NCI-H526 treated with DMSO at 0.1 percent for 48 hours (cell line): ENCODE measurements around the gene GLRX5.

ENCODE experiments used
- DNase-seq: peaks from one replicate; lab custom pipeline; 2025; lab: John Stamatoyannopoulos, UW

GLRX5 gene

GRCh38 chr14:95534299-95535225 lies at the start of gene GLRX5:
GLRX5 (plus strand) TSS chr14:95535050; CDS start chr14:95535090, 40 bp downstream.
- DNase-seq = peak; percentile 100

GRCh38 chr14:95485222-95485819 lies 49.5 kb upstream of the GLRX5 start:
- DNase-seq = no peak

DNA sequence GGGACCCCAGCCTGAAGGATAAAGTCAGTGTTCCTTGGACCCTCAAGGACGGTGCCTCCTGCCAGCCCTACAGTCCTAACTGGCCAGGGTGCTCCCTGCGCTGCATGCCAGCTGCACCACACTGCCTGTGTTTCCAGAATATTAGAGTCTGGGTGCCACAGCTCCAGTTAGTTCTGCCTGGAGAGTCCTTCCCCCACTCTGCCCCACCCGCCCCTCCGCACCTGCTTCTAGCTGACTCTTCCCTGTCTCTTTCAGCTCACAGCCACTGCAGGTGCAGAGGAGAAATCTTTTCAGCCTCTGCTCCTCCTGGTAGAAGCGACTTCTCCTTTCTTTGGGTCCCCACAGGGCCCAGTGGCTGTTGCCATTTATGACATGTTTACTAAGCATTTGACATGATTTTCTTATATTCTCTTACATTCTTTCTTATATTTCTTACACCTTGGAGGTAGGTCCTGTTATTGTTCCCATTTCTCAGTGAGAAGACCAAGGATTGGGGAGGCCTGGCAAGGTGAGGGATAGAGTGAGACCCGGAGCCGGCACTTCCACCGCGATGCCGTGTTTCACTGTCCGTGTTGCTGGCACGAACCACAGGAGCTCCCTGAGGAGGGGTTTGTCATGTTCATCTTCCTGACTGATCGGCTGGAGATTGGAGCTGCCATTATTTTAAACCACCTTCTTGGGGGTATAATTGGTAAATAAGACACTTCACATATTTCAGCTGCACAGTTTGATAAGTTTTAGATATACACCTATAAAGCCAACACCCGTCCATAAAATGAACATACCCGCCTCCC lies 47.8 kb upstream of the GLRX5 start:
- DNase-seq = peak; percentile 67

GRCh38 chr14:95487669-95488084 lies 47.2 kb upstream of the GLRX5 start:
- DNase-seq = peak; percentile 43

GRCh38 chr14:95488376-95489213 lies 46.3 kb upstream of the GLRX5 start:
- DNase-seq = no peak

GRCh38 chr14:95489214-95490137 lies 45.4 kb upstream of the GLRX5 start:
- DNase-seq = no peak

DNA sequence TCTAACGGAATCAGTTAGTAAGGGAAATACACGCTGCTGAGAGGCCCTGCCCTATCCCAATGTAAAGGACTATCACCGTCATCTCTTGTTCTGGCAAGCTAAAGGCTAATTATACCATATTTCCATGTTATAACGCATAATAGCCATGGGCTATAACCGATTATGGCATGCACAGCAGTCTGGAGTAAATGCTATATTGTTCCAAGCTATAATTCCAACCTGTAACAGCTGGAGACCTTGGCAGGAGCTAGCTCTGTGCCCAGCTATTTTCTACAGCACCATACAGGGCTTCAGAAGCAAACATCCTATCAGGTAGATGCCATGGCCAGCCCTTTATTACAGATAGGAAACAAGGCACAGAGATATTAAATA lies 44.7 kb upstream of the GLRX5 start:
- DNase-seq = peak; percentile 82

DNA sequence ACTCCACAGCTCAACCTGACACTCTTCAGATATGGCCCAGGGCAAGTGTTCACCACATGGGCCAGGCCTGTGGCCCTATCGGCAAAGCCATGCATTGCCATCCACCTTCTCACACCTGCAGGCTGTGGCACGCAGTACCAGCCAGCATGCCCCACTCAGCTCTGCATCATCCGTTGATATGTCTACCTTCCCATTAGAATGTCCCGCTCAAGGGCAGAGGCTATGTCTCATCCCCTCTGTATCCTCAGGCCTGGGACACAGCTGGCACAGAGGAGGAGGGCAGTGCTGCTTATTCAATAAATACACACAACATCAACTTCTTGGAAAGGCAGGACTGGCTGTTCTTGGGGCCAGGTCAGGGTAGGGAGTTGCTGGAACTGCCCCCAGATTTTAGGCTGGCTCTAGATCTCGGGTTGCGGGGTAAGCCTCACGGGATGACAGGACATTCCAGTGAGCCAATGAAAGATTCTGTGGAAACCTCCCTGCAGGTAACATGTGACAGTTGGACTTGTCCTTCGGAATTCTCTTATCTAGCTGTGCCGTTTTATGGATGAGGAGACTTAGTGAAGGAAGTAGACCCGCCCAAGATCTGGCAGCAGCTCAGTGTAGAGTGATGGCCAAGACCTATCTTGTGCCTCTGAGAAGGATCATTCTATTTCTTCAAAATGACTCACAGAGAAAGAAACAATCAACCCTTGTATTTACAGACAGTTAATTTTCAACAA lies 44.0 kb upstream of the GLRX5 start:
- DNase-seq = peak; percentile 25

- DNase-seq = no peak
Observed at GRCh38 chr14:95491936-95492608, 42.8 kb upstream of the GLRX5 start.

DNA sequence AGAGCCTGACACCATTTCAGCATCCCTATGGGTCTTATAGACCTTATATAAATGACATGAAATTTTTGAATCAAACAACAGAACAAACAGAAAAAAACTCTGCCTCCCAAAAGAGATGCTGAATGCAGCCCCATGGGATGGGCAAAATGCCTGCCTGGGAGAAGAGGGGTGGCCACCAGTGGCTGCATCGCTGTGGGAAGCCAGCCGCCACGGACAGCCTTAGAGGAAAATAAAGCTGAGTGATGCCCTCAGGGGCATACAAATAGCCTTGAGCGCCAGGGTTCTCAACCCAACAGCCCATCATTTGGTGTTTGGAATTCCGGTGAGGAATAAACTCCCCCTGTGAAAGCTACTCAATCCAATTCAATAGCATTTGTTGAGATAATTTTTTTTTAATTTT lies 41.3 kb upstream of the GLRX5 start:
- no peak for DNase-seq

DNA sequence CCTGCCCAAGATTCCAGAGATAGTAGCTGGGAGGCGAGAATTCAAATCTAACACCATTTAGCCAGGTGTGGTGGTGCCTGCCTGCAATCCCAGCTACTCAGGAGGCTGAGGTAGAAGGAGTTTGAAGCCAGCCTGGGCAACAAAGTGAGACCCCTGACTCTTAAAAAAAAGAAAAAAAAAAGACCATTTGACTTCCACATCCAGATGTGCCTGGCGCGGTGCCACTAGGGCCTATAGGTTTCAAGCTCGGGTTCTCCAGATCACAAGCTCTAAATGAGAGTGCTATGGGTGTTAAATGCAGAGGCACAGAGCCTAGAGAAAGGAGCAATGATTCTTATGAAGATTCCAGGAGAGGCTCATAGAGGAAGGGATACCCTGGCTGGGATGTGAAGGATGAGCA lies 40.9 kb upstream of the GLRX5 start:
- no peak for DNase-seq

GRCh38 chr14:95494456-95494855 lies 40.4 kb upstream of the GLRX5 start:
- DNase-seq = no peak

DNA sequence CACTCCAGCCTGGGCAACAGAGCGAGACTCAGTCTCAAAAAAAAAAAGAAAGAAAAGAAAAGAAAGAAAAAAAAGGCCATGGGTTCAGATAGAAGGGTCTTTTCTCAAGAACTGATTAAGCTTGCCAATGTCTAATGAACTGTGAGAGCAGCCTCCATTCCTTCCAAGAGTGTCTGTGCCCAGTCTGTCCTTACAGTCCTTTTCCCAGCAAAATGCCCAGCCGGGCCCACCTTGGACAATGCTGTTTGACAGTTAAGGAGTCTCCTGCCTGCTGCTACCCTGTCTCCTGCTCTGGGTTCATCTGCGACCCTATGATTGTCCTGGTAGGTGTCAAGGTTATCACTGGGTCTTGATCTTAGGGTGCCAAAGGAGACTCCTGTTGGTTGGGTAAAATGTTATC lies 39.8 kb upstream of the GLRX5 start:
- no peak for DNase-seq

DNA sequence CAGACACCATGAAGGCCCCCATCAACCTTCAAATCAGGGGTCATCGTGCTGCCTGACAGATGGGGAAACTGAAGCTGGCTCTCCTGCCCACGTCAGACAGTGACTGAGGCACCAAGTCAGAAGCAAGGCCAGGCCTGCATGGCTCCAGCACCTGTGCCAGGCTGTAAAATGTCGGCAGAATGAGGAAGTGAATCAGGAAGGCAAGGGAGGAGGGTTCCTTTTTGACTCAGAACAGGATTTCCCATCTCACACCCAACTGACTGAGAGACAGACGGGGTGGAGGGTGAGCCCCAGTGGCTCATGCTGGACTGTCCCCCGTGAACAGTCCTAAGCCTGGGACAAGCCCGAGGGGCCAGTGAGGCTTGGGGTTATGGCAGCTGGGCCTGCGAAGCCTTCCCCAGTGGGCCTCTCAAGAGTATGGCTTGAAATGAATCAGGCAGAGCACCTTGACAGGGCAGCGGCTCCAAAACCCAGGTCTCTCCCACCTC lies 39.3 kb upstream of the GLRX5 start:
- DNase-seq = no peak

- no peak for DNase-seq
Observed at GRCh38 chr14:95496111-95496681, 38.7 kb upstream of the GLRX5 start.

- DNase-seq = no peak
Observed at GRCh38 chr14:95496690-95497259, 38.1 kb upstream of the GLRX5 start.

DNA sequence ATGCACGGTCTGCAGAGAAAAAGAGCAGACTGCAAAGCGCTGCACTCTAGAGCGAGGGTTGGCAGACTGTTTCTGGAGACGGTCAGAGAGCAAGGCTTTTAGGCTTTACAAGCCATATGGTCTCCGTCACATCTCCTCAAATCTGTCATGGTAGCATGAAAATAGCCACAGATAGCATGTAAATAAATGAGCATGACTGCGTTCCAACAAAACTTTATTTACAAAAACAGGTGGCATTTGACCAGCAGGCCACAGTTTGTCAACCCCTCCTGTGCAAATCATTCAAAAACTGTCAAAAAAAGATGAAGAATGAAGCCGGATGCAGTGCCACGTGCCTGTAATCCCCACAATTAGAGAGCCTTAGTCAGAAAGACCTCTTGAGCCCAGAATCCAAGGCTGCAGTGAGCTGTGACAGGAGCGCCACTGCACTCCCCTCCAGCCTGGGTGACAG lies 37.3 kb upstream of the GLRX5 start:
- no peak for DNase-seq

GRCh38 chr14:95498622-95499353 lies 36.1 kb upstream of the GLRX5 start:
- DNase-seq = no peak
